ENCODE results near the gene GGTLC1.
"Not testable (repeated sequence)": the region's sequence is repeated elsewhere in the genome, so short reads cannot be mapped to it uniquely, and the experiment has no call there.

GGTLC1 gene

DNA sequence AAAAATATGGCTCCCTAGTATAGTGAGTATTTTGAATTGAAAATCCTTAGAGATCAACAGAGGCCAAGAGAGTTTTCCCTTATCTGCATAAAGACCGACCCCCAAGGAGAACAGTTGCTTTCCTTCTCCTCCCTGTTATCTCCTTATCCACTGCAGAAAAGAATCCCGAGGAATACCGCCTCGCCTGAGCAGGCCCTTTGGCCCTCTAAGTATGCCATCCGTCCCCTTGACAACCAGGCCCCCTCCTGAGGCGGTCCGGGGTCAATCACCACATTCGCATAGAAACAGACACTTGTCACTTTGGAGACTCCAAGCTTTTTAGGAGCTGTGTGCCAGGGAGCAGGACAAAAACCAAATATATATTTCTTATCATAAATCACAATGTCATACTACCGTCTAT, 15.9 kb upstream of the GGTLC1 start:
- Histone ChIP-seq H3K4me1 (ENCODE audit: insufficient read depth, low read length) (0 out of 2 replicates have a peak, but pooled peaks cover 2% of the 10 kb centered on the region), H3K36me3 (ENCODE audit: insufficient read depth, low read length) (no peaks in the 10 kb centered on the region), H3K9ac (ENCODE audit: low read depth, low read length) (no peak overlapping the region), H3K9me3 (ENCODE audit: control insufficient read depth, insufficient read depth, low read length) (no peaks in the 10 kb centered on the region)

DNA sequence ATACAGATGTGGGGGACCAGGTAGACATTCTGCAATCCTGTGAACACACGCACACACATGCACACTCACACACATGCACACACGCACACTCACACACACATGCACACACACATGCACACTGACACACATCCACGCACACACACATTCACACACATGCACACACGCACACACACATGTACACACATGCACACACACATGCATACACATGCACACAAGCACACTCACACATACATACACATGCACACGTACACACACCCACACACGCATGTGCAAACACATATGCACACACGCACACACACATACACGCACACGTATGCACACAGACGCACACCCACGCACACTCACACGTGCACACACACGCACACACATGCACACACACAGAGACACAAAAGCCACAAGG, 14.3 kb upstream of the GGTLC1 start:
- 0 out of 2 replicates have a peak, but pooled peaks cover 2% of the 10 kb centered on the region for H3K4me1 ChIP-seq (ENCODE audit: insufficient read depth, low read length)
- H3K9ac ChIP-seq (ENCODE audit: low read depth, low read length): no peak overlapping the region

DNA sequence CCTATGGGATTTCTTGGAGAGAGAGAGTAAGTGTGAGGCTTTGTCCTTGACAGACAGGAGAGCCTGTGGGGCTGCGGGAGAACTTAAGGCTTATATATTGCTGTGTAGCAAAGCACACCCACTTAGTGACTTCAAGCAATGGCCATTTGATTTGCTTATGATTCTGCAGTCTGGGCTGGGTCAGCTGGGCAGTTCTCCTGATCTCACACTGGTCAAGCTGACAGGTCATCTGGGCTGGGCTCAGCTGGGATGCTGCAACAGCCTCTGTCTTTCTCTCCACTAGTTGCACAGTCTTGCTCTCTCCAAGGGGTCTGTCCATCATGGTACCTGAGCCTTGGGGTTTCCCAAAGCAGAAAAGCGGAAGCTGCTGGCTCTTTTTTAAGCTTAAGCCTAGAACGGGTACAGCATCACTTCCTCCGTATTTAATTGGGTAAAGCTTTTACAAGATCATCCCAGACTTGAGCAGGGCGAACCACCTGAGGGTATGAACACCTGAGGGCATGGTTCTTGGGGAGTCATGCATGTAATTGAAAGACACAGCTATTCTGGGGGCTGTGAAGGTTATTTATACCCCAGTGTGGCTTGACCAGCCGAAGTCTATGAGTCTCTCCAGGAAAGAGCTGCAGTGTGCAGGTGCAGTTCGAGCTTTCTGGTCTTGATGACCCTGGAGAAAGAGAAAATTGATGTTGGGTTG, 13.3 kb upstream of the GGTLC1 start:
- H3K36me3 ChIP-seq (ENCODE audit: insufficient read depth, low read length): no peaks in the 10 kb centered on the region
- no peak overlapping the region for H3K9ac ChIP-seq (ENCODE audit: low read depth, low read length)
- no peaks in the 10 kb centered on the region for H3K9me3 ChIP-seq (ENCODE audit: control insufficient read depth, insufficient read depth, low read length)

More for the DNA sequence above, 14.3 kb upstream of the GGTLC1 start:
- H3K36me3 ChIP-seq (ENCODE audit: insufficient read depth, low read length): no peaks in the 10 kb centered on the region
- H3K9me3 ChIP-seq (ENCODE audit: control insufficient read depth, insufficient read depth, low read length): no peaks in the 10 kb centered on the region

DNA sequence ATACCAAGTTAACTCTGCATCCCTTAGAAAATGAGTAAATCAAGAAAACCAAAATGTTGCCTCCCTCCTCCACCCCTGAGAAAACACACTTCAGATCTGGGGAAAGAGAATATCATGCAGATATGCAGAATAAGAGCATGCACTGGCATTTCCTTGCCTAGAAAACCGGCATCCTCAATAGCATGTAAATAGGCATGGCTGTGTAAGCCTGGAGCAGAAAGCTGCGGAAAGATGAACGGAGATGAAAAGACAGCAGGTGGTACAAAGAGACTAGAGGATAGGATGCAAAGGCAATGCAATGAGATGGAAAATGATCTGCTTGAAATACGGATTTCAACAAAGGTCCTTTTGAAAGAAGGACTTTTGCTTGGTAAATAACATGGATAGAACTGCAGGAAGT, 10.3 kb upstream of the GGTLC1 start:
- H3K9ac ChIP-seq (ENCODE audit: low read depth, low read length): no peak overlapping the region
- no peaks in the 10 kb centered on the region for H3K9me3 ChIP-seq (ENCODE audit: control insufficient read depth, insufficient read depth, low read length)
- no peaks in the 10 kb centered on the region for H3K4me1 ChIP-seq (ENCODE audit: insufficient read depth, low read length)
- no peaks in the 10 kb centered on the region for H3K36me3 ChIP-seq (ENCODE audit: insufficient read depth, low read length)

More for the DNA sequence above, 13.3 kb upstream of the GGTLC1 start:
- 0 out of 2 replicates have a peak, but pooled peaks cover 2% of the 10 kb centered on the region for H3K4me1 ChIP-seq (ENCODE audit: insufficient read depth, low read length)

DNA sequence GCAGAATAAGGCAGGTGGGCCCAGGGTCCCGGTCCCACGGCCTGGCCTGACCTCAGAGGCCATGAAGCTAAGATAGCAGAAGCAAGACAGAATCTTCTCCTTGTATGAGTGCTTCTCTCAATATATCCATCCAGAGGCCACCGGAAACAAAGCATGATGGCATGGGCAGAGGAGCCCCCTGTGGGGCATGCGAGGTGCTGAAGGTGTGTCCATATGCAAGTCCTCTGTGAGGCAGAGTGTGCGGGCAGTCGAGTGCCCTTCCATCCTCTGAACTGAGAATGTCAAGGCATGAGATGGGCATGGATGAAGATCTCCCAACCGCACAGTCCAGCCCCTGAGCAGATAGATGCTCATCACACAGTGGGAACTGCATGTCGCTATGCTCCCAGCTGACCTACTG, 9.8 kb upstream of the GGTLC1 start:
- Histone ChIP-seq H3K9ac (ENCODE audit: low read depth, low read length) (no peak overlapping the region), H3K9me3 (ENCODE audit: control insufficient read depth, insufficient read depth, low read length) (no peaks in the 10 kb centered on the region), H3K4me1 (ENCODE audit: insufficient read depth, low read length) (no peaks in the 10 kb centered on the region), H3K36me3 (ENCODE audit: insufficient read depth, low read length) (no peaks in the 10 kb centered on the region)

DNA sequence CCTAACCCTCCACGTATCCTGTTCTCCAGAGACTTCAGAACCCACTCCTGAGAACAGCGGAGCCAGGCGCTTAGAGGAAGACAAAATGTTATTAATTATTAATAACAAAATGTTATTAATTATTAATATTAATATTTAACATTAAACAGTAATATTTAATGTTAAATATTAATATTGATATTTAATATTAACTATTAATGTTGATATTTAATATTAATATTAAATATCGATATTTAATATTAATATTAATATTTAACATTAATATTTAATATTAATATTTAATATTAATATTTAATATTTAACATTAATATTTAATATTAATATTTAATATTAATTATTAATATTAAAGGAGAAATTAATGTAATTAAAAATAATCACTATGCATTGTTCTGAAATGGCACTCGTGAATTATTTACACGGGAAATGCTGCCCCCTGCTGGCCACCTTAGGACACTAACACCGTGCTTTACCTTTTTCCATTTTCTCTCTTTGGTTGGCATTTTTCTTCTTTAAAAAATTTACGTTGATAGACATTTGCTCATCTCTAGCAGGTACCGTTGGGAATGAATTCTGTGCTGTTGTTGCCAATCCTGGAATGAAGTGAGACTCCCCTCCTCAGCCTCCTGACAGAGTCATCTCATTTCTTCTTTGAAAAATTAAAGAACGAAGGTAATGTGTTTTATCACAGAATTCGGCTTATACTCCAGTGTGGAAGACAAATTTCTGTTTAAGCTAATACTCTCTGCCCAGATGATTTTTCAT, 7.5 kb upstream of the GGTLC1 start:
- no peak overlapping the region for H3K9ac ChIP-seq (ENCODE audit: low read depth, low read length)
- no peaks in the 10 kb centered on the region for H3K4me1 ChIP-seq (ENCODE audit: insufficient read depth, low read length)
- H3K36me3 ChIP-seq (ENCODE audit: insufficient read depth, low read length): no peaks in the 10 kb centered on the region
- H3K9me3 ChIP-seq (ENCODE audit: control insufficient read depth, insufficient read depth, low read length): no peaks in the 10 kb centered on the region

DNA sequence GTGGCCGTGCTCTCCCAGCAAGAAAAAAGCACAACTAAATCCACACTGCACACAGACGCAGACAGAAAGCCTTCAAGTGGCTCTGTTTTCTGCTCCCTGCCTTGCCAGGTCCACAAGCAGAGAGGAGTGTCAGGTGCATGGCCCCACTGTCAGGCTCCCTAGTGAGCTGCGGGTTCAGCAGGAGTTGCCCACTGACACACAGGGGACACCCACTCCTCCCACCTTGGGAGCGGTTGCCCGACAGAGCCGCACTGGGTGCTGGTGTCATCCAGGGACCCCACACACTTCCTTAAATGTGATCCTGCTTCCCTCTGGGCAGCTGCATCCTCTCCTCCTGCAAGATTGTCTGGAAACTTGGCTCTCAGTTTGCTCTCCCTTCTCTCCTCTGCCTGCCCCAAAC, 6.7 kb upstream of the GGTLC1 start:
- H3K9me3 ChIP-seq (ENCODE audit: control insufficient read depth, insufficient read depth, low read length); H3K36me3 ChIP-seq (ENCODE audit: insufficient read depth, low read length); H3K4me1 ChIP-seq (ENCODE audit: insufficient read depth, low read length); H3K9ac ChIP-seq (ENCODE audit: low read depth, low read length): not testable (repeated sequence)

DNA sequence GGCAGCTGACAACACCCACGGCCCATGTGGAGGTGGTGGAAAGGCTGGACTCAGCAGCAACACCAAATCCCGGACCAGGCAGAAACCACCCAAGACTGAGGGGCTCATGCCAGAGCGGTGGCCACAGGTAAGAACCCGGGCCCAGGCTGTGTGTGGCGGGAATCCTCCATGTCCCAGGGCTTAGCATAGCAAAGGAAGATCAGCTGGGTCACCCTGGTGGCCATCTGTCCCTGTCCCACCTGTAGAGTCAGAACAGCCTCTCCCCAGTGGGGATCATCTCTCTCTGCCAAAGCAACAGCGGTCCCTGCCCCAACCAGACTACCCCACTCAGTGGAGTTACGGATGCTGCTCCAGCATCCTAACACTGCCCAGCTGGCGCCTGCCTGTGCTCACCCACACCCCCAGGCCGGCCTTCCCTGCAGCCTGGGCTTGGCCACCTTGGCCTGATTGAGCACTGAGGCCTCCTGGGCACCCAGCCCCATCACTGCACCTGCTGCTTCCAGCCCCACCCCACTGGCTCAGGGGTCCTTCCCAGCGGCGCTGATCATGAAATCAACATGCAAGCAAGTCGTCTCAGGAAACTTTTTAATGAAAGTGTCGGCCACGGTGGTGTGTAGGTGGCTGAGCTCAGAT, 5.5 kb upstream of the GGTLC1 start:
- not testable (repeated sequence) for H3K9me3 ChIP-seq (ENCODE audit: control insufficient read depth, insufficient read depth, low read length); H3K4me1 ChIP-seq (ENCODE audit: insufficient read depth, low read length); H3K36me3 ChIP-seq (ENCODE audit: insufficient read depth, low read length); H3K9ac ChIP-seq (ENCODE audit: low read depth, low read length)

DNA sequence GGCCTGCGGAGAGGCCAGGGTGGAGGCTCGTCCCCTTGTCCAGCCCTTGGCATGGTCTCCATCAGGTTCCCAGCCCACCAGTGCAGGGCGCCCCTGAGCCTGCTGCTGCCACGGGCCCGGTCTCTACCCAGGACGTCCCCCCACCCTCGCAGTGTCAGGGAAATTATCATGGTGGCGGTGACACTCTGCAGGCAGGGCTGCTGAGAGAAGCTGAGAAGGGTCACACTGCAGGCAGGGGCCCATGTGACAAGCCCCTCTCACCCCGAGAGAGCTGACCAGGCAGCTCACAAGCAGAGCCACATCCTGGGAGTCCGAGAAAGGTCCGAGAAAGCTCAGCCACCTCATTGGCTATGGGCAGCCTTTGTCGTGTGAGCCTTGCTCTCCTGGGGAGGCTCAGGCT, 4.9 kb upstream of the GGTLC1 start:
- not testable (repeated sequence) for H3K9me3 ChIP-seq (ENCODE audit: control insufficient read depth, insufficient read depth, low read length); H3K4me1 ChIP-seq (ENCODE audit: insufficient read depth, low read length); H3K9ac ChIP-seq (ENCODE audit: low read depth, low read length); H3K36me3 ChIP-seq (ENCODE audit: insufficient read depth, low read length)

DNA sequence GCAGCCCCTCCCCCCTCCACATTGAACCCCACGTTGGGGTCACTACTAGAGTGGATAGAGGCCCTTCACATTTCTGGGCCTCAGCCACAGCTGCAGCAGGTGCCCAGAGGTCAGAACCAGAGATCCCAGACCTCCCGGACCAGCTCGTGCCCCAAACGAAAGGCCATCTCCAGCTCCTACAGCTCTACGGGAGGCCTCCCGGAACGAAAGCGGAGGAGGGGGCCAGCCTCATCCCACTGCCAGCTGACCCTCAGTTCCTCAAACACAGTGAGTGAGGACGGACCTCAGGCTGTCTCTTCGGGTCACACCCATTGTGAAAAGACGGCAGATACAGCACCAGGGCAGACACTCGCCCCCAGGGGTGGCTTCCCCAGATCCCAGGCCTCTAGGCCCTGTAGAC, 1.7 kb upstream of the GGTLC1 start:
- not testable (repeated sequence) for H3K36me3 ChIP-seq (ENCODE audit: insufficient read depth, low read length); H3K4me1 ChIP-seq (ENCODE audit: insufficient read depth, low read length); H3K9me3 ChIP-seq (ENCODE audit: control insufficient read depth, insufficient read depth, low read length); H3K9ac ChIP-seq (ENCODE audit: low read depth, low read length)

DNA sequence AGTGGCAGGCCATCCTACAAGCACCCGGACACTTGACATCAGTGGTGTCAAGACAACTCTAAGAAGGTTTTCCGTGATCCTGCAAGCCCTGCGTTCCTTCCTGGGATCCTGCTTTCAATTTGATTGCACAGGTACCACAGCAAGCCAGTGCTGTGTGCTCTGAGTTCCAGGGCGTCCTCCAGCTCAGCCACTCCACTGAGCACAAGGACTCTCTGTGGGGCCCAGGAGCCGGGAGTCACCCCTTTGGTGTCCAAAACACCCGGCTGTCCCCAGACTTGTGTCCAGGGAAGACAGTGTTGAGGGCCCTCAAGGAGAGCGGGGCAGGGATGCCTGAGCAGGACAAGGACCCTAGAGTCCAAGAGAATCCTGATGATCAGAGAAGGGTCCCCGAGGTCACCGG, 387 bp upstream of the GGTLC1 start:
- H3K36me3 ChIP-seq (ENCODE audit: insufficient read depth, low read length); H3K4me1 ChIP-seq (ENCODE audit: insufficient read depth, low read length); H3K9me3 ChIP-seq (ENCODE audit: control insufficient read depth, insufficient read depth, low read length); H3K9ac ChIP-seq (ENCODE audit: low read depth, low read length): not testable (repeated sequence)

DNA sequence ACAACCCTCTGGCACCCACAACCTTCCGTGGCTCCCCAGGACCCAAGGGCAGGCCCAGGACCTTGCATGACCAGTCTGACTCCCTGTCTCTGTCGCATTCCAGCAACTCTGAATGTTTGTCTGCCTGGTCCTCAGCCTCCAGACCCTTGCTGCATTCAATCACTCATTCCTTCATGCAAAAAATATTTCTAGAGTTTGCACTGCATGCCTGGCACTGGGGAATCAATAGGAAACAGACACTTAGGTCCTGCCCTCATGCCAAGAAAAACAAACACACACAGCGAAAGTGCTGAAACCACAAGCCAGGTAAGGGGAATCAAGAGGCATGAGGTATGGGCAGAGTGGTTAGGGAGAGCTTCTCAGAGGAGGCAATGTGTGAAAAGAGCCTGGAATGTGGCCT, 1.9 kb downstream of the GGTLC1 start:
- H3K4me1 ChIP-seq (ENCODE audit: insufficient read depth, low read length); H3K9me3 ChIP-seq (ENCODE audit: control insufficient read depth, insufficient read depth, low read length); H3K36me3 ChIP-seq (ENCODE audit: insufficient read depth, low read length); H3K9ac ChIP-seq (ENCODE audit: low read depth, low read length): not testable (repeated sequence)

DNA sequence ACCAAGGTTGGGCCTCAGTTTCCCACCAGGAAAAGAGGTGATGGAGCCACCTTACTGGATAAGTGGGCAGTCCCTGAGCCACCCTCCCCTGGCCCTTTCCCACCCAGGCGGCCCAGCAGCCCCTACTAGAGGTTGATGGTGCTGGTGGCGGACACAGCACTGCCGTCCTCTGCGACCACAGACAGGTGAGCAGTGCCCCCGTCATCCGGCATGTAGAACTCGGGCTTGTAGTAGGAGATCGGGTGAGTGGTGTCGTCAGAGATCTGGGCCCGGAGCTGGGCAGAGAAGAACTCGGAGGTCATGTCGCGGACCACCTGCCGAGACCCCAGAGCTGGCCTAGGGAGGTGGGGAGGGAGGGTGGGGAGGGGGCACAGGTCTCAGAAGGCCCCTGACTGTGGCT, 2.3 kb downstream of the GGTLC1 start:
- H3K9ac ChIP-seq (ENCODE audit: low read depth, low read length); H3K9me3 ChIP-seq (ENCODE audit: control insufficient read depth, insufficient read depth, low read length); H3K4me1 ChIP-seq (ENCODE audit: insufficient read depth, low read length); H3K36me3 ChIP-seq (ENCODE audit: insufficient read depth, low read length): not testable (repeated sequence)

DNA sequence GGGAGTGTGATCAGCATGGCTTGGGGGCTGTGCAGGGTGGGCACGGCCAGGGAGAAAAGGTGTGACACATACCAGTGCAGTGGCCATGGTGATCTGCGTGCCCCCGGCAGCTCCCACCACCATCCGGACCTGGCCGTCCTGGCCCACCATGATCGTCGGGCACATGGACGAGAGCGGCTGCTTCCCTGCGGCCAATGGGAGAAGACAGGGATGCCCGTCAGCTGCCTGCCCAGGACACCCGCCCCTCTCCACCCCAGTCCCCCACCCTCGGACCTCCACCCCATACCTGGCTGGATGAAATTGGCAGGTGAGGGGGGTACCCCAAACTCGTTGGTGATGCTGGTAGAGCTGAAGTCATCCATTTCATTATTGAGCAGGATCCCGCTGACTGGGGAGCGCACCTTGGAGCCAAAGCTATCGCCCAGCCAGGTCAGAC, 2.8 kb downstream of the GGTLC1 start:
- not testable (repeated sequence) for H3K9ac ChIP-seq (ENCODE audit: low read depth, low read length); H3K4me1 ChIP-seq (ENCODE audit: insufficient read depth, low read length); H3K9me3 ChIP-seq (ENCODE audit: control insufficient read depth, insufficient read depth, low read length); H3K36me3 ChIP-seq (ENCODE audit: insufficient read depth, low read length)
